Uterus (tissue), 4 donors: ENCODE data around the gene MZT2B. TPM values are rescaled to one million over a fixed set of nuclear protein-coding genes. Genes with fewer than 3 reads are reported as not detected.
"Not testable (repeated sequence)": the region's sequence is repeated elsewhere in the genome, so short reads cannot be mapped to it uniquely, and the experiment has no call there.

Source experiments
- DNase-seq, 2 donors: peaks; one replicate each; pipeline ENCODE4 v3.0.0-alpha.2; 2019 to 2020
- H3K27ac ChIP-seq, 2 donors: fragments of 200-600 bp; sonication (generic); 1 replicate in 1 of 2; 2 replicates in 1 of 2; pipeline ENCODE4 v1.5.1; 2016 to 2018
- H3K27me3 ChIP-seq, 2 donors: fragments of 200-600 bp; sonication (generic); one replicate each; pipeline ENCODE4 v1.5.1; 2018 to 2019; ENCODE audit warnings: control low read depth in 1 of 2
- H3K36me3 ChIP-seq, 2 donors: fragments of 200-600 bp; sonication (generic); one replicate each; pipeline ENCODE4 v1.5.1; 2019; ENCODE audit warnings: control low read depth in 1 of 2
- H3K4me1 ChIP-seq, 2 donors: fragments of 200-600 bp; sonication (generic); one replicate each; pipeline ENCODE4 v1.5.1; 2018 to 2019; ENCODE audit warnings: control low read depth in 1 of 2
- H3K4me3 ChIP-seq, 2 donors: fragments of 200-600 bp; sonication (generic); 1 replicate in 1 of 2; 2 replicates in 1 of 2; pipeline ENCODE4 v1.5.1; 2018 to 2019; ENCODE audit warnings: mild to moderate bottlenecking in 1 of 2
- H3K9me3 ChIP-seq, 2 donors: fragments of 200-600 bp; sonication (generic); one replicate each; pipeline ENCODE4 v1.5.1; 2019; ENCODE audit warnings: control low read depth in 1 of 2
- CTCF ChIP-seq, 4 experiments: fragments of 200-600 bp in 2 of 4; fragments of 450-650 bp in 2 of 4; sonication (generic) in 2 of 4; IDR thresholded peaks; one replicate each; pipeline ENCODE4 v1.5.1; 2016 to 2019; ENCODE audit warnings: antibody characterized with exemption in 4 of 4, mild to moderate bottlenecking in 2 of 4, moderate library complexity in 1 of 4
- POLR2A ChIP-seq, 2 donors: fragments of 450-650 bp; IDR thresholded peaks; one replicate each; pipeline ENCODE4 v1.6.1; 2016; ENCODE audit warnings: antibody characterized with exemption in 2 of 2, mild to moderate bottlenecking in 1 of 2, moderate library complexity in 1 of 2
- intact Hi-C: fragments of 100-400 bp; cut with DNase I; formaldehyde crosslinking; loops from one replicate; pipeline ENCODE4 v1.15.1; 2023; ENCODE audit warnings: low total_unique reads
- total RNA-seq, 4 donors: library from RNA; depleted of rRNA in 3 of 4; stranded (reverse); fragments of >200 nt in 3 of 4; gene quantifications; one replicate each; pipeline versions ENCODE4 v1.1.0 to v1.2.4, GENCODE V29; 2014 to 2023
- donor health status: DM: yes; HTN: yes; CAD: no.

The MZT2B gene
- total RNA-seq, 4 donors from 2014 or later = 67.3 to 790 (median 231) TPM

- intact Hi-C loops = no loop called here
- no peak overlapping the region for H3K27ac ChIP-seq
- no peaks in the 10 kb centered on the region for H3K27me3 ChIP-seq
- TF ChIP-seq CTCF (IDR thresholded peaks at IDR 0.05) = no peak
- no peak for TF ChIP-seq POLR2A (IDR thresholded peaks at IDR 0.05)
- no peaks in the 10 kb centered on the region for H3K4me1 ChIP-seq
- no peaks in the 10 kb centered on the region for H3K36me3 ChIP-seq
- DNase-seq = no peak
- H3K9me3 ChIP-seq = no peaks in the 10 kb centered on the region
- no peak overlapping the region for H3K4me3 ChIP-seq
These were observed 29.1 kb upstream of the MZT2B start for GRCh38 chr2:130152816-130153595.

- H3K36me3 ChIP-seq, H3K4me1 ChIP-seq, H3K27ac ChIP-seq, DNase-seq, intact Hi-C loops, H3K4me3 ChIP-seq, H3K27me3 ChIP-seq, H3K9me3 ChIP-seq: not testable (repeated sequence)
These were observed 28.2 kb upstream of the MZT2B start for GRCh38 chr2:130153721-130154422.

GRCh38 chr2:130154423-130154770 is 27.7 kb upstream of the MZT2B start:
- H3K36me3 ChIP-seq, H3K9me3 ChIP-seq, H3K4me1 ChIP-seq, H3K4me3 ChIP-seq, H3K27me3 ChIP-seq, DNase-seq, H3K27ac ChIP-seq, intact Hi-C loops: not testable (repeated sequence)

- Histone ChIP-seq H3K27ac (no peak overlapping the region), H3K4me1 (no peaks in the 10 kb centered on the region), H3K36me3 (no peaks in the 10 kb centered on the region), H3K4me3 (no peak overlapping the region), H3K27me3 (no peaks in the 10 kb centered on the region), H3K9me3 (no peaks in the 10 kb centered on the region)
- intact Hi-C loops = no loop called here
- DNase-seq = no peak
- TF ChIP-seq POLR2A (IDR thresholded peaks at IDR 0.05) (no peak), CTCF (IDR thresholded peaks at IDR 0.05) (no peak)
These were observed 27.0 kb upstream of the MZT2B start for GRCh38 chr2:130154773-130155765.

GRCh38 chr2:130155956-130156623 is 26.0 kb upstream of the MZT2B start:
- peak; percentile 31 to 45 for DNase-seq
- H3K4me1 ChIP-seq, H3K9me3 ChIP-seq, H3K27me3 ChIP-seq, H3K27ac ChIP-seq, intact Hi-C loops, H3K36me3 ChIP-seq, H3K4me3 ChIP-seq: not testable (repeated sequence)
- peak in 3 of 4 experiments; percentile 13 to 53 (median 45) for TF ChIP-seq CTCF (IDR thresholded peaks at IDR 0.05)
